ENCODE data around the gene TTC21A.

DNA sequence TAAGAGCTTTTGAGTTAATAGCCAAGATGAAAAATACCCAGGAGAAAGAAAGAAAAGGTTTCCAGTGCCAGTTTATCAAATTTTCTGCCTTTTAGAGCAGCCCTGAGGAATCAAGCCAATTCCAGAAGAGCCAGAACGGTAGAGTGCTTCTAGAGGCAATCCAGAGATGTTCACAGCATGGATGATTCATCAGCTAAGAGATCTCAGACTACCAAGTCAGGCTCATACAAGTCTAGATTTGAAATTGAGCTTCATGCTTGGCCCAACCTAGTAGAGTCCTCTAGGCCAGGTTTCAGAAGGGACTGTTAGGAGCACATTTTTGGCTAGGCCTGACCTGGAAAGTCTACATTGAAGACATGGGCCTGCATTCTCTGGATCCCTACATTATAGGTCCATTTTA lies 40.2 kb upstream of the TTC21A start:
- TF ChIP-seq, protein P1, sequence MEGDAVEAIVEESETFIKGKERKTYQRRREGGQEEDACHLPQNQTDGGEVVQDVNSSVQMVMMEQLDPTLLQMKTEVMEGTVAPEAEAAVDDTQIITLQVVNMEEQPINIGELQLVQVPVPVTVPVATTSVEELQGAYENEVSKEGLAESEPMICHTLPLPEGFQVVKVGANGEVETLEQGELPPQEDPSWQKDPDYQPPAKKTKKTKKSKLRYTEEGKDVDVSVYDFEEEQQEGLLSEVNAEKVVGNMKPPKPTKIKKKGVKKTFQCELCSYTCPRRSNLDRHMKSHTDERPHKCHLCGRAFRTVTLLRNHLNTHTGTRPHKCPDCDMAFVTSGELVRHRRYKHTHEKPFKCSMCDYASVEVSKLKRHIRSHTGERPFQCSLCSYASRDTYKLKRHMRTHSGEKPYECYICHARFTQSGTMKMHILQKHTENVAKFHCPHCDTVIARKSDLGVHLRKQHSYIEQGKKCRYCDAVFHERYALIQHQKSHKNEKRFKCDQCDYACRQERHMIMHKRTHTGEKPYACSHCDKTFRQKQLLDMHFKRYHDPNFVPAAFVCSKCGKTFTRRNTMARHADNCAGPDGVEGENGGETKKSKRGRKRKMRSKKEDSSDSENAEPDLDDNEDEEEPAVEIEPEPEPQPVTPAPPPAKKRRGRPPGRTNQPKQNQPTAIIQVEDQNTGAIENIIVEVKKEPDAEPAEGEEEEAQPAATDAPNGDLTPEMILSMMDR (conservative IDR thresholded peaks at IDR 0.05 in 1 of 2, IDR thresholded peaks at IDR 0.05 in 1 of 2; ENCODE audit: low read depth in 1 of 2, low read length in 2 of 2): no peak
- TF ChIP-seq EZH2 (IDR thresholded peaks at IDR 0.05; ENCODE audit: low read length, missing control alignments): no peak

Data from fibroblast of lung (primary cell).